ENCODE results near the gene NEK7. TPM values are rescaled to one million over a fixed set of nuclear protein-coding genes. Genes with fewer than 3 reads are reported as not detected.

The NEK7 gene
- total and polyA plus RNA-seq, 9 of the 15 experiments (the other 6 are each of a cell fraction or from before 2014, with no cell fraction given): 8.5 to 37.3 (median 27.7) TPM

GRCh38 chr1:198108636-198109370 lies 48.0 kb upstream of the NEK7 start:
- no TSS peak for BruUV-seq (replicated peaks)
- intact Hi-C loops (cut with micrococcal nuclease): no loop called here
- FAIRE-seq (no peak), ATAC-seq (no peak), DNase-seq (ENCODE audit: extremely low read depth in 1 of 4, low spot score in 3 of 4) (no peak)
- H3K4me1 ChIP-seq (replicated peaks in 1 of 2; ENCODE audit: control insufficient read depth in 2 of 2, insufficient read depth in 2 of 2, low read length in 2 of 2): no peaks in the 10 kb centered on the region
- no peak for TF ChIP-seq HES1 (IDR thresholded peaks at IDR 0.05; ENCODE audit: low read depth)
- TF ChIP-seq CEBPB (tag; IDR thresholded peaks at IDR 0.05): 0 out of 2 replicates have a peak, but pooled peaks have one; percentile 36
- TF ChIP-seq ZNF780A (CRISPR knock-in tag; IDR thresholded peaks at IDR 0.05): no peak
- 12% methylated on average over 1 of the region's 1 CpG for WGBS (ENCODE audit: insufficient coverage, low coverage, missing lambda C conversion rate)
- ChIA-PET CTCF (ENCODE audit: low intra/inter-chr PET ratio) (no interaction called here), POLR2A (no interaction called here)
- no peak overlapping the region for H3K27ac ChIP-seq (ENCODE audit: extremely low read depth, low read depth, low read length)
- no peaks in the 10 kb centered on the region for H3K9me3 ChIP-seq (replicated peaks; ENCODE audit: control insufficient read depth, insufficient read depth, low read depth, low read length)
- no peaks in the 10 kb centered on the region for H4K20me1 ChIP-seq (replicated peaks; ENCODE audit: control insufficient read depth, insufficient read depth, low read length)
- no peak overlapping the region for H3K4me3 ChIP-seq
- no peaks in the 10 kb centered on the region for H3K79me2 ChIP-seq (ENCODE audit: control insufficient read depth, insufficient read depth, low read length)
- H3K9ac ChIP-seq (ENCODE audit: insufficient read depth in 1 of 2, low read depth in 2 of 2, low read length in 2 of 2): no peak overlapping the region
- H3K36me3 ChIP-seq (ENCODE audit: control insufficient read depth, insufficient read depth, low read length): no peaks in the 10 kb centered on the region
- H2AFZ ChIP-seq (ENCODE audit: low read depth, low read length): no peak overlapping the region
- no peaks in the 10 kb centered on the region for H3K27me3 ChIP-seq (ENCODE audit: control insufficient read depth in 2 of 2, insufficient read depth in 2 of 2, low read length in 2 of 2)
- no peak overlapping the region for H3K4me2 ChIP-seq (ENCODE audit: insufficient read depth, low read length)
- H3K9me1 ChIP-seq (ENCODE audit: control insufficient read depth, insufficient read depth, low read length): no peaks in the 10 kb centered on the region
- in situ Hi-C loops (cut with MboI): no loop called here

- TF ChIP-seq SRSF3 (IDR thresholded peaks at IDR 0.05; ENCODE audit: insufficient read depth, low read length) (no peak), TCF3 (CRISPR knock-in tag; IDR thresholded peaks at IDR 0.05) (no peak), TFE3 (CRISPR knock-in tag; IDR thresholded peaks at IDR 0.05) (no peak), ZNF324 (CRISPR knock-in tag; IDR thresholded peaks at IDR 0.05) (no peak)
- Histone ChIP-seq H4K20me1 (replicated peaks; ENCODE audit: control insufficient read depth, insufficient read depth, low read length) (no peaks in the 10 kb centered on the region), H3K4me1 (replicated peaks in 1 of 2; ENCODE audit: control insufficient read depth in 2 of 2, insufficient read depth in 2 of 2, low read length in 2 of 2) (no peaks in the 10 kb centered on the region), H3K27ac (ENCODE audit: extremely low read depth, low read depth, low read length) (no peak overlapping the region), H3K9ac (ENCODE audit: insufficient read depth in 1 of 2, low read depth in 2 of 2, low read length in 2 of 2) (no peak overlapping the region), H3K4me3 (no peak overlapping the region), H3K79me2 (ENCODE audit: control insufficient read depth, insufficient read depth, low read length) (no peaks in the 10 kb centered on the region), H3K4me2 (ENCODE audit: insufficient read depth, low read length) (no peak overlapping the region), H2AFZ (ENCODE audit: low read depth, low read length) (no peak overlapping the region), H3K9me1 (ENCODE audit: control insufficient read depth, insufficient read depth, low read length) (no peaks in the 10 kb centered on the region), H3K27me3 (ENCODE audit: control insufficient read depth in 2 of 2, insufficient read depth in 2 of 2, low read length in 2 of 2) (no peaks in the 10 kb centered on the region), H3K9me3 (replicated peaks; ENCODE audit: control insufficient read depth, insufficient read depth, low read depth, low read length) (no peaks in the 10 kb centered on the region), H3K36me3 (ENCODE audit: control insufficient read depth, insufficient read depth, low read length) (no peaks in the 10 kb centered on the region)
- intact Hi-C loops (cut with micrococcal nuclease) (no loop called here), in situ Hi-C loops (cut with MboI) (no loop called here)
- POLR2A ChIA-PET: no interaction called here
- FAIRE-seq: no peak
- no peak for DNase-seq (ENCODE audit: extremely low read depth in 1 of 4, low spot score in 3 of 4)
- CTCF ChIA-PET (ENCODE audit: low intra/inter-chr PET ratio): no interaction called here
- no TSS peak for BruUV-seq (replicated peaks)
- no peak for ATAC-seq
Measured at GRCh38 chr1:198109371-198109715, 47.5 kb upstream of the NEK7 start.
